GM23338 (cell line): Measurements from ENCODE around the gene FBXW11. TPM values are rescaled to one million over a fixed set of nuclear protein-coding genes. Genes with fewer than 3 reads are reported as not detected.

Experiments
- ATAC-seq: fragments of 200-7000 bp; cut with Tn5 transposase; 3 replicates; pipeline ENCODE4 v1.9.1; 2020
- DNase-seq: peaks from one replicate; pipeline ENCODE4 v3.0.0-alpha.2; 2015; ENCODE audit warnings: low spot score
- H2AFZ ChIP-seq: fragments of 200-600 bp; sonication (generic); 2 replicates; pipeline ENCODE4 v1.8.0; 2016; ENCODE audit warnings: antibody characterized with exemption, mild to moderate bottlenecking, moderate library complexity
- H3F3A ChIP-seq: fragments of 200-600 bp; sonication (generic); replicated peaks from 2 replicates; pipeline ENCODE4 v1.8.0; 2017; ENCODE audit warnings: antibody characterized with exemption, mixed run types, low read depth
- H3K27ac ChIP-seq: fragments of 200-600 bp; sonication (generic); 2 replicates; pipeline ENCODE4 v1.6.1; 2016; ENCODE audit warnings: low read depth
- H3K27me3 ChIP-seq: fragments of 200-600 bp; sonication (generic); 2 replicates; pipeline ENCODE4 v1.8.0; 2016; ENCODE audit warnings: mild to moderate bottlenecking, mixed run types, moderate library complexity; ENCODE audit not compliant: insufficient read depth
- H3K36me3 ChIP-seq: fragments of 200-600 bp; sonication (generic); 2 replicates; pipeline ENCODE4 v1.8.0; 2016; ENCODE audit warnings: mild to moderate bottlenecking; ENCODE audit not compliant: insufficient read depth
- H3K4me1 ChIP-seq: fragments of 200-600 bp; sonication (generic); 2 replicates; pipeline ENCODE4 v1.8.0; 2016; ENCODE audit warnings: mild to moderate bottlenecking, moderate library complexity; ENCODE audit not compliant: insufficient read depth
- H3K4me2 ChIP-seq: fragments of 200-600 bp; sonication (generic); 2 replicates; pipeline ENCODE4 v1.7.1; 2017; ENCODE audit warnings: mixed run types
- H3K4me3 ChIP-seq: fragments of 200-600 bp; sonication (generic); 2 replicates; pipeline ENCODE4 v1.6.1; 2016; ENCODE audit warnings: mixed run types
- H3K79me2 ChIP-seq: fragments of 200-600 bp; sonication (generic); replicated peaks from 2 replicates; pipeline ENCODE4 v1.8.0; 2017; ENCODE audit warnings: mild to moderate bottlenecking; ENCODE audit not compliant: insufficient read depth
- H3K9me2 ChIP-seq: fragments of 200-600 bp; sonication (generic); 2 replicates; pipeline ENCODE4 v1.8.0; 2017; ENCODE audit not compliant: insufficient read depth
- H4K20me1 ChIP-seq: fragments of 200-600 bp; sonication (generic); replicated peaks from 2 replicates; pipeline ENCODE4 v1.8.0; 2017; ENCODE audit warnings: mild to moderate bottlenecking; ENCODE audit not compliant: insufficient read depth
- H3K27ac Mint-ChIP-seq: 2 replicates; pipeline ENCODE4 v1.8.0; 2020; ENCODE audit warnings: inconsistent platforms, mild to moderate bottlenecking, moderate library complexity, mixed read lengths
- H3K27me3 Mint-ChIP-seq: 3 replicates; pipeline ENCODE4 v1.8.0; 2022; ENCODE audit warnings: low read depth, mild to moderate bottlenecking, moderate library complexity, mixed read lengths, inconsistent platforms; ENCODE audit not compliant: insufficient read depth, poor library complexity
- H3K36me3 Mint-ChIP-seq: 3 replicates; pipeline ENCODE4 v1.8.0; 2021; ENCODE audit warnings: low read depth, mild to moderate bottlenecking, inconsistent platforms, moderate library complexity, mixed read lengths
- H3K4me1 Mint-ChIP-seq: 3 replicates; pipeline ENCODE4 v1.8.0; 2020; ENCODE audit warnings: mild to moderate bottlenecking, inconsistent platforms, mixed read lengths
- H3K4me3 Mint-ChIP-seq: 3 replicates; pipeline ENCODE4 v1.8.0; 2021; ENCODE audit warnings: moderate library complexity, mild to moderate bottlenecking, inconsistent platforms, mixed read lengths
- H3K9me3 Mint-ChIP-seq: 3 replicates; pipeline ENCODE4 v1.8.0; 2020; ENCODE audit warnings: moderate library complexity, mild to moderate bottlenecking, inconsistent platforms, mixed read lengths
- CTCF ChIP-seq, 2 experiments: fragments of 200-600 bp in 1 of 2; sonication (generic) in 1 of 2; conservative IDR thresholded peaks; 2 replicates each; pipeline versions ENCODE4 v1.5.1 to v1.6.1; 2016 to 2017; ENCODE audit warnings: antibody characterized with exemption in 2 of 2, low read depth in 2 of 2, mild to moderate bottlenecking in 2 of 2, moderate library complexity in 1 of 2
- EZH2 ChIP-seq: fragments of 200-600 bp; sonication (generic); IDR thresholded peaks from one replicate; pipeline ENCODE4 v1.8.0; 2017; ENCODE audit warnings: antibody characterized with exemption, mild to moderate bottlenecking, low read depth; ENCODE audit not compliant: unreplicated experiment
- EZH2phosphoT487 ChIP-seq: fragments of 200-600 bp; sonication (generic); IDR thresholded peaks from one replicate; pipeline ENCODE4 v1.8.1; 2018; ENCODE audit warnings: antibody characterized with exemption; ENCODE audit not compliant: unreplicated experiment
- JUNB ChIP-seq: IDR thresholded peaks from one replicate; pipeline ENCODE4 v1.6.1; 2016; ENCODE audit warnings: antibody characterized with exemption; ENCODE audit not compliant: unreplicated experiment
- NANOG ChIP-seq: IDR thresholded peaks from 2 replicates; pipeline ENCODE4 v1.6.1; 2016; ENCODE audit warnings: antibody characterized with exemption, borderline replicate concordance
- POLR2AphosphoS5 ChIP-seq: IDR thresholded peaks from 2 replicates; pipeline ENCODE4 v1.6.1; 2016; ENCODE audit warnings: antibody characterized with exemption, low read depth
- ZNF114 ChIP-seq: fragments of 250-450 bp; sonication (Bioruptor Pico); IDR thresholded peaks from 2 replicates; pipeline ENCODE4 v1.5.0; 2020; ENCODE audit warnings: mild to moderate bottlenecking, moderate library complexity
- ZNF331 ChIP-seq: fragments of 250-450 bp; sonication (Bioruptor Pico); IDR thresholded peaks from 2 replicates; pipeline ENCODE4 v1.5.0; 2020; ENCODE audit warnings: low read depth, mild to moderate bottlenecking, moderate library complexity
- ZNF462 ChIP-seq: fragments of 250-450 bp; sonication (Bioruptor Pico); IDR thresholded peaks from 2 replicates; pipeline ENCODE4 v1.5.0; 2020; ENCODE audit warnings: mild to moderate bottlenecking, moderate library complexity
- polyA plus RNA-seq: library from polyadenylated mRNA; unstranded; fragments of >200 nt; fragmentation: Nextera tagmentation; extraction: Ambion mirVana; gene quantifications from 2 replicates; pipeline ENCODE4 v1.2.1, GENCODE V29; 2016
- total RNA-seq: library from RNA; depleted of rRNA; stranded (reverse); fragments of >200 nt; shearing (Covaris generic); gene quantifications from 2 replicates; pipeline ENCODE4 v1.2.3, GENCODE V29; 2014

Gene FBXW11
- total and polyA plus RNA-seq, 2 experiments from 2014 or later = 45.0 to 88.0 TPM

GRCh38 chr5:171834461-171834860 is 172.0 kb downstream of the FBXW11 start (continued):
- no peak for TF ChIP-seq ZNF462
- TF ChIP-seq JUNB = no peak
- no peak for TF ChIP-seq CTCF (conservative IDR thresholded peaks at IDR 0.05; ENCODE audit: low read depth in 2 of 2)
- TF ChIP-seq ZNF114 (CRISPR knock-in tag) = no peak
- no peak for TF ChIP-seq EZH2
- no peak for TF ChIP-seq EZH2phosphoT487

GRCh38 chr5:171832775-171833174 is 173.7 kb downstream of the FBXW11 start:
- H2AFZ ChIP-seq = no peak overlapping the region
- ATAC-seq (no peak), DNase-seq (no peak)
- Mint-ChIP-seq H3K36me3 (peaks cover 3% of the 10 kb centered on the region; the same call in 1 of the 3 replicates), H3K9me3 (peaks cover 4% of the 10 kb centered on the region; the same call in 2 of the 3 replicates), H3K4me3 (no peak overlapping the region), H3K27me3 (no peaks in the 10 kb centered on the region), H3K27ac (no peak overlapping the region), H3K4me1 (peaks cover 10% of the 10 kb centered on the region)
- no peak overlapping the region for H3K4me2 ChIP-seq
- H3K4me3 ChIP-seq = no peak overlapping the region
- H3K36me3 ChIP-seq = 0 out of 2 replicates have a peak, but pooled peaks cover 3% of the 10 kb centered on the region
- H3K79me2 ChIP-seq = no peaks in the 10 kb centered on the region
- no peaks in the 10 kb centered on the region for H4K20me1 ChIP-seq
- H3K27me3 ChIP-seq = no peaks in the 10 kb centered on the region
- no peaks in the 10 kb centered on the region for H3K4me1 ChIP-seq
- H3K9me2 ChIP-seq = no peaks in the 10 kb centered on the region
- no peaks in the 10 kb centered on the region for H3F3A ChIP-seq
- no peak overlapping the region for H3K27ac ChIP-seq
- TF ChIP-seq ZNF331 (CRISPR knock-in tag) = no peak
- TF ChIP-seq ZNF462 = no peak
- no peak for TF ChIP-seq EZH2
- TF ChIP-seq POLR2AphosphoS5 = no peak
- TF ChIP-seq NANOG = no peak
